GM12864 (cell line): Measurements from ENCODE around the gene GPR32.
"Not testable (repeated sequence)": the region's sequence is repeated elsewhere in the genome, so short reads cannot be mapped to it uniquely, and the experiment has no call there.

Source experiments
- DNase-seq: peaks from one replicate; pipeline ENCODE4 v3.0.0-alpha.2; 2011; ENCODE audit warnings: low read depth
- H3K4me3 ChIP-seq: 2 replicates; pipeline ENCODE4 v1.5.1; 2011; ENCODE audit warnings: mild to moderate bottlenecking, low read depth, low read length, control low read depth
- CTCF ChIP-seq: IDR thresholded peaks from 2 replicates; pipeline ENCODE4 v1.5.1; 2011; ENCODE audit warnings: low read depth, mild to moderate bottlenecking, moderate library complexity, low read length, control low read depth, inconsistent platforms; ENCODE audit errors: missing control alignments

Gene GPR32

DNA sequence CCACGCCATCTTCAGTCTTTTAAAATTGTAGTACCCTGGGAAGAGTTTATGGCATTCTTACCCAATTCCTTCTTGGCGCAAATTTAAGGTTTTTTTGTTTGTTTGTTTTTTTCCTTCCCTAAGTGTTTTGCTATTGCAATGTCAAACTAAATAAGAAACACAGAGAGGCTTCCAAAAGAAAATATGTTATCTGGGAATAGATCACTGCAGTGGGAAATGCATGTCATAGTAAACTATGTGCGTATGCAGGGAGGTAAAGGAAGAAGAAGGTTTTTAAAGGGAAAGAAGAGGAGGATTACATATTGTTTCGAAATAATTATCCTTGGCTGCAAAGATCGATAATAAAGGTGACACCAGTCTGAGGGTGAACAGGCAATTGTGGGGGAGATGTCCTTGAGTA is 33.9 kb upstream of the GPR32 start:
- TF ChIP-seq CTCF: no peak
- H3K4me3 ChIP-seq: no peak overlapping the region
- DNase-seq: no peak

- DNase-seq: no peak
- no peak overlapping the region for H3K4me3 ChIP-seq
- no peak for TF ChIP-seq CTCF
Observed at GRCh38 chr19:50739132-50739913, 30.9 kb upstream of the GPR32 start.

GRCh38 chr19:50739914-50740426 is 30.3 kb upstream of the GPR32 start:
- no peak for TF ChIP-seq CTCF
- no peak for DNase-seq
- no peak overlapping the region for H3K4me3 ChIP-seq

DNA sequence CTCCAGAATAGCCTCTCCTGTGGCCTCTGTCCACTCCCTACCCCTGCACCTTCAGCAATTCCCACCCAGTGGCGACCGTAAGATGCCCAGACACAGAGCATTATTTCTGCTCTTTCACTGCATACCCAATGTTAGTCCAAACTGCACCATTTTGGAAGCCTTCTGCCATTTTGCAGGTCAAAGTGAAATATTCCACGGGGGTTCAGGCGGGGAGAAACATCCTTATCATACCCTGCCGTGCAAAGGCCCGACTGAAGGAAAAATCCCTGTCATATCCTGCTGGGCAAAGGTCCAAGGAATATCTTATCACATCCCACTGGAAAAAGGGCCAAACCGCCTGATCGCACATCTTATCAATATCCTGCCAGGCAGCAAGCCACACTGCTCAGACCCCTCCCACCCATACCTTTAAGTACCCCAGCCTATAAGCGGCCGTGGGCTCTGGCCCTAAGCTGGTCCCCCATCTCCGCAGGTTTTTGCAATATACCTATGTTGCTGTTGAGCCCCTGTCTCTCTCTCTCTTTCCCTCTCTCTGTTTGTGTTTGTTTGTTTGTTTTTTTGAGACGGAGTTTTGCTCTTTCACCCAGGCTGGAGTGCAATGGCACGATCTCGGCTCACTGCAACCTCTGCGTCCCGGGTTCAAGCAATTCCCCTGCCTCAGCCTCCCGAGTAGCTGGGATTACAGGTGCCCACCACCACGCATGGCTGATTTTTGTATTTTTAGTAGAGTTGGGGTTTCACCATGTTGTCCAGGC is 28.9 kb upstream of the GPR32 start:
- H3K4me3 ChIP-seq: no peak overlapping the region
- no peak for DNase-seq
- TF ChIP-seq CTCF: no peak

DNA sequence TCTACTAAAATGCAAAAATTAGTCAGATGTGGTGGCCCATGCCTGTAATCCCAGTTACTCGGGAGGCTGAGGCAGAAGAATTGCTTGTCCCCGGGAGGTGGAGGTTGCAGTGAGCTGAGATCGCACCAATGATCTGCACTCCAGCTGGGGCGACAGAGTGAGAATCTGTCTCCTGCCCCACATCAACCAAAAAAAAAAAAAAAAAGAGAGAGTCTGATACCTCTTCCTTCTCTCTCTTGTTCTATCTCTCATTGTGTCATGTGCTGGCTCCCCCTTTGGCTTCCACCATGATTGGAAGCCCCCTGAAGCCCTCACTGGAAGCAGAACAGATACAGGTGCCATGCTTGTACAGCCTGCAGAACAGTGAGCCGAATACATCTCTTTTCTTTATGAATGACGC is 26.7 kb upstream of the GPR32 start:
- no peak for DNase-seq
- no peak for TF ChIP-seq CTCF

DNA sequence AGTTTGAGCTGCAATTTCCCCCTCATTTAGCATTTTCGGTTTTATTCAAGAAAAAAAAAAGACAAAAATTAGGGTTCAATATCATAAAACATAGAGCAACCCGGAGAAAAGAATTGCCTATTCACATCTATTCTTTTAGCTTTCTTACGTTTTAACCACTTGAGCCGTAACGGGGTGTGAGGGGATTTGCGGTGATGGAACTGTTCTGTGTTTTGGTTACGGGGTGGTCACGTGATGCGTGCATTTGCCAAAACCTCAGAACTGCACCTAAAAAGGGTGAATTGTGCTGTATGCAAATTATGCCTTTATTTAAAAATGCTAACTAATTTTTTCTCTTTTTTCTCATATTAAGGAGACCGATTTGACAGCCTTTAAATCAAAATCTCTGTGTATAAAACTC is 25.0 kb upstream of the GPR32 start:
- no peak overlapping the region for H3K4me3 ChIP-seq
- TF ChIP-seq CTCF: no peak
- no peak for DNase-seq

More for the DNA sequence above, 26.7 kb upstream of the GPR32 start:
- H3K4me3 ChIP-seq: no peak overlapping the region

DNA sequence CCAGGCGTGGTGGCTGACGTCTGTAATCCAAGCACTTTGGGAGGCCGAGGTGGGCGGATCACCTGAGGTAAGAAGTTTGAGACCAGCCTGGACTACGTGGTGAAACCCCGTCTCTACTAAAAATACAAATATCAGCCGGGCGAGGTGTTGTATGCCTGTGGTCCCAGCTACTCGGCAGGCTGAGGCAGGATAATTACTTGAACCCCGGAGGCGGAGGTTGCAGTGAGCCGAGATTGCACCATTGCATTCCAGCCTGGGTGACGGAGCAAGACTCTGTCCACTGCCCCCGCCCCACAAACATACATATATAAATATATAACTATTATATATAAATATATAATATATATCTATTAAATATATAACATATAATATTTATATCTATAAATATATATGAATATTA is 23.1 kb upstream of the GPR32 start:
- not testable (repeated sequence) for DNase-seq, H3K4me3 ChIP-seq
